Activated gamma-delta T cell (primary cell): Measurements from ENCODE around the gene IL31.

Experiments
- DNase-seq: peaks from one replicate; lab custom pipeline; 2025; lab: John Stamatoyannopoulos, UW

The IL31 gene

GRCh38 chr12:122128481-122128880 is 45.5 kb downstream of the IL31 start:
- no peak for DNase-seq

- no peak for DNase-seq
These were observed 46.2 kb downstream of the IL31 start for GRCh38 chr12:122127839-122128238.

- no peak for DNase-seq
These were observed 47.1 kb downstream of the IL31 start for GRCh38 chr12:122126713-122127597.

- DNase-seq: no peak
These were observed 47.7 kb downstream of the IL31 start for GRCh38 chr12:122126342-122126635.

DNA sequence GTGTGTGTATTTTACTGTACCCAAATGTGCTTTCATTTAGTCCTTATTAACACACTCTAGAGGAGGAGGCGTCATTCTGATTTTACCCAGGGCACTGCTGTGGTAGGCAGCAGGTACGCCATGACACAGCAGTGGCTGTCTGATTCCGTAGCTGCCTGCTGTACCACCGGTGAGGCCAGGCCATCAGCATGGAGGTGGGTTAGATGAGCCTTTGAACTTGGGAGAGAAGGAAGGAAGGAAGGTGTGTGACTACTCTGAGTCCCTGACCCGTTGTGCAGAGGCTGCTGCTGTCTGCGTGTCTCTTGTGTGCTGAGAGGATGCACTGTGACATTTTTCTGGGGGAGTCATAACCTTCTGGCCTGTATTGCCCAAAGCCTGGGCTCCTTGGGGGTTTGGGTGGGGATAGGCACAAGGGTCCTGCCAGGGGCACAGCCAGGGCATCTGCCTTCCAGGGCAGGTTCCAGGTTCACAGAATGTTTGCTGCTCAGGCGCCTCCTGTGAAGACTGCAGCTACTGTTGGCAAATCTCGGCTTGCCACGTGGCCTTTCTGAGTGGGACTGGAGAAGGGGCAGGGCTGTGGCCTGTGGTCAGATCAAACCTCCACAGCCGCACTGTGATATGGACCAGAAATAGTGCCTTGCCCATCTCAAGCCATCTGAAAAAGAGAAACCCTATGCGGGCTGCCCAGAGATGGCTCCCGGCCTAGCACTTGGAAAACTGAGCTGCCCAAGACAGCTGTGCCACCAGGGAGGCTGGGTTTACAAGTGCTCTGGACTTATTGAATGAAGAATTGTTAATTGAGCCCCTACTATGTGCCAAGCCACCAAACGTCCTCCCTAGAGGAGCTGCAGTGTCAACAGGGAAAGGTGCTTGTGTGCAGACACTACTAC is 48.3 kb downstream of the IL31 start:
- no peak for DNase-seq

DNA sequence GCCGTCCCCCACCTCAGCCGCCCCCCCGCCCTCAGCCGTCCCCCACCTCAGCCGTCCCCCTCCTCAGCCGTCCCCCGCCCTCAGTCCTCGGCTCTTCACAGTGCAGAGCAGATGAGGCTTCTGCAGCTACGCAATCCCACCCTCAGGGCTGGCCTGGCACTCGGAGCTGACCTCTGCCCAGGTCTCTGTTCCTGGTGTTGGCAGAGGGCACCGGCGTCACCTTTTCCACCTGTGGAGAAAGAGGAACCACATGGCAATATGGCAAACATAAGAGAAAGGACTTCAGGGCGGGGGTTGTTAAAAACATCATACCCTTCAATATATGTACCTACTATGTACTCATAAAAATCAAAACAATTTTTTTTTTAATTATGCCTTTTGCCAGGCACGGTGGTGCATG is 49.7 kb downstream of the IL31 start:
- no peak for DNase-seq

- DNase-seq: no peak
These were observed 50.3 kb downstream of the IL31 start for GRCh38 chr12:122123761-122124145.

DNA sequence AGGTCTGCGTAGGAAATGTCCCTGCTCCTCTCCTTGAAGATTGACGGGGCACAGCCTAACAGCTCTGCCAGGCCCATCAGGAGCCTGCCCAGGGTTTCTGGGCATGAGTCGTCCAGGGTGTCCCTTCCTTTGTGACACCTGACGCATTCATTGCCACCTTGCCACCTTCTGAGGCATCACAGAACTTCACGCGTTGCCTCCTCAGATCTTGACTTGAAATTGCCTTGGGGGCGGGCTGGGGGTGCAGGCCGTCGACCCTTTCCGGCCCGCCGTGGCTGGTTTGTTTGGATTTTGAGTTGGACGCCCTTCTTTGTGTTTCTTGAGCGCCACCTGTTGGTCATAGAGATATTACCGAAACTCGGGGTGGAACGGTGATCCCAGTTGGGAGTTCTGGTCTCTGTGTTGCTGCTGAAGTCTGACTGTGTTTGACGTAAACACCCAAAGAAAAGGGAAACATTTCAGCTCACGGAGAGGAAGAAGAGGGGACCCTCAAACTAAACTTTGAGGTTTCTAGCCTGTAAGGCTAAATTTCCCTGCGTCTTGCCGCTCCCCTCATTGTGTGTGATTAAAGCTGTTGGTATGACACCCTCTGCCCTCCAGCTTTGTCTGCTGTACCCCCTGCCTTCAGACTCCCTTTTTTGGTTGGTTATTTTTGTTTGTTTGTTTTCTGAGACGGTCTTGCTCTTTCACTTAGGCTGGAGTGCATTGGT is 50.8 kb downstream of the IL31 start:
- no peak for DNase-seq
